H1 (cell line): ENCODE data around the gene OSBPL3. TPM values are rescaled to one million over a fixed set of nuclear protein-coding genes. Genes with fewer than 3 reads are reported as not detected.

Experiments used
- ATF2 ChIP-seq: IDR thresholded peaks from 2 replicates; pipeline ENCODE4 v1.6.1; 2012; ENCODE audit warnings: low read length, inconsistent platforms
- HDAC6 ChIP-seq: IDR thresholded peaks from one replicate; pipeline ENCODE4 v1.7.1; 2012; ENCODE audit warnings: low read depth, mild to moderate bottlenecking, inconsistent platforms, low read length, moderate library complexity
- KDM4A ChIP-seq: IDR thresholded peaks from one replicate; pipeline ENCODE4 v1.7.1; 2012; ENCODE audit warnings: low read depth, mild to moderate bottlenecking, moderate library complexity, low read length, inconsistent platforms; ENCODE audit not compliant: severe bottlenecking
- RBBP5 ChIP-seq: IDR thresholded peaks from 2 replicates; pipeline ENCODE4 v1.7.1; 2012; ENCODE audit warnings: low read depth, mild to moderate bottlenecking, inconsistent platforms, low read length, moderate library complexity, borderline replicate concordance
- SAP30 ChIP-seq: fragments of 300-600 bp; sonication (generic); IDR thresholded peaks from 2 replicates; pipeline ENCODE4 v1.7.1; 2012; ENCODE audit warnings: low read length, moderate library complexity, mild to moderate bottlenecking, inconsistent platforms; ENCODE audit not compliant: insufficient read depth, insufficient replicate concordance
- polyA plus RNA-seq, 7 experiments: library from polyadenylated mRNA; depleted of rRNA in 3 of 7; stranded (reverse) in 5 of 7; unstranded in 2 of 7; fragments of >200 nt in 5 of 7; fragments of 200-250 nt in 2 of 7; gene quantifications; 1 replicate in 5 of 7; 2 replicates in 1 of 7; 4 replicates in 1 of 7; pipeline versions ENCODE4 v1.2.1 to v1.2.3, GENCODE V29; 2011 to 2013; ENCODE audit warnings: missing spikeins in 2 of 7, mixed read lengths in 2 of 7
- total RNA-seq: library from RNA; stranded (reverse); fragmentation: NEBNext Ultra II Directional; extraction: Animal tissue kit (Norgen Biotek cat#: 25700); gene quantifications from 2 replicates; pipeline ENCODE4 v1.2.1, GENCODE V29; 2021

The OSBPL3 gene
- total and polyA plus RNA-seq, 2 of the 8 experiments (the other 6 are each of a cell fraction or from before 2014, with no cell fraction given) = 2.8 to 13.9 TPM

- no peak for TF ChIP-seq ATF2
- TF ChIP-seq HDAC6 = no peak
- no peak for TF ChIP-seq SAP30
- no peak for TF ChIP-seq RBBP5
- peak; percentile 57 for TF ChIP-seq KDM4A
Measured at GRCh38 chr7:24979470-24979862, 512 bp downstream of the OSBPL3 start (continued).
